UCSD-AML1 (cell line): ENCODE measurements around the gene CLEC4A.
A peak's percentile ranks its signal among the peaks of the same experiment; 100 is the strongest.
"Not testable (repeated sequence)": the region's sequence is repeated elsewhere in the genome, so short reads cannot be mapped to it uniquely, and the experiment has no call there.

Experiments
- DNase-seq: peaks from one replicate; lab custom pipeline; 2025; ENCODE audit not compliant: unreplicated experiment; lab: John Stamatoyannopoulos, UW

Gene CLEC4A

DNA sequence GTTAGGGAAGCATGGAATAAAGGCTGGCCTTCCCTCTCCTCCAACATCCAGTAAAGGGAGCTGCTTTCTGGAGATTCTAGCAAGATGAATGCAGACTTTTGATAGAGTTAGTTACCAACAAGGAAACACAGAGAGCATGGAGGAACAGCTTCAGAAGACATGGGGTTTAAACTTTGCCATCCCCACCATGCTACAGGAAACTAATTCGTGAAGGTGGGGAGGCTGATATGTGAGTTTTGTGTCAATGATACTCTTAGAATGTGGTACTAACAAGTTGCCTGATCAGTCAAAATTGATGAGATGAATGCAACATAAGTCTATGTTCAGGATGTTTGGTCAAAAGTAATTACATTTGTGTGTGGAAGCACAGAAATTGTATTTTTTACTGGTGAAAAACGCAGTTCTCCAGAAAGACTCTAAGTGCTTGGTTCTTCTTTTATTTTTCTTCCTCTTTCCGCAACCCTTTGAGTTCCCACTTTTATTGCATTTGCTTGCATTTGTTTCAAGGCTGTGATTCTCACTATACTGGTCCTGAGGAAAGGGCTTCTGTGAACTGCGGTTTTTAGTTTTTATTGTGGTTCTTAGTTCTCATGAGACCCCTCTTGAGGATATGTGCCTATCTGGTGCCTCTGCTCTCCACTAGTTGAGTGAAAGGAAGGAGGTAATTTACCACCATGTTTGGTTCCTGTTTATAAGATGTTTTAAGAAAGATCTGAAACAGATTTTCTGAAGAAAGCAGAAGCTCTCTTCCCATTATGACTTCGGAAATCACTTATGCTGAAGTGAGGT is at the start of gene CLEC4A:
CLEC4A (plus strand) TSS at position 494 of the 789 bp plus-strand sequence; CDS start at position 756, 262 bp downstream.
- no peak for DNase-seq

DNA sequence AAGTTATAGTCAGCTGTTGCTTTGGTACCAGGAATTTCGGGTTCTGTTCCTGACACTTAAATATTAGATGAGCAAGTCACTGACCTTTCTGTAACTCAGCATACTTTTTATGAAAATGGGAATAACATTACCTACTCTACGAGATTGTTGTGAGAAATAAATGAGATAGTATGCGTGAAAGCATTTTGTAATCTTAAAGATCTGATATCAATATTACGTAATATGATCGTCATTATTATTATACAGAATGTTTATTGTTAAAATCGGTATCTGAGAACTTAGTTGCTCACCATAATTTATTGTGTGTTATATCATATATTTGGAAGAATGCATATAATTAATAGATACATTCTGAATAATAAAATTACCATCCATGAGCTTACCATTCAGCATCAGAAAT is 47.5 kb upstream of the CLEC4A start:
- DNase-seq: no peak

DNA sequence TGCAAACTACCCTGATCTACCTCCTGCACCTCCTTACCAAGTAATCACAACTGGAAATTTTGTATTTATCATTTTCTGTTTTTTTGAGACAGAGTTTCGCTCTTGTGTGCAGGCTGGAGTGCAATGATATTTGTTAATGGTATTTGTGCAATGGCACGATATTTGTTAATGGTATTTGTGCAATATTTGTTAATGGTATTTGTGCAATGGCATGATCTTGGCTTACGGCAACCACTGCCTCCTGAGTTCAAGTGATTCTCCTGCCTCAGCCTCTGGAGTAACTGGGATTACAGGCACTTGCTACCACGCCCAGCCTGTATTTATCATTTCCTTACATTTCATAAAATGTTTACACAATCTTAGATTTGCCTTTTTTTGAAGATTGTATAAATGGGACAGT is 47.1 kb upstream of the CLEC4A start:
- DNase-seq: no peak

DNA sequence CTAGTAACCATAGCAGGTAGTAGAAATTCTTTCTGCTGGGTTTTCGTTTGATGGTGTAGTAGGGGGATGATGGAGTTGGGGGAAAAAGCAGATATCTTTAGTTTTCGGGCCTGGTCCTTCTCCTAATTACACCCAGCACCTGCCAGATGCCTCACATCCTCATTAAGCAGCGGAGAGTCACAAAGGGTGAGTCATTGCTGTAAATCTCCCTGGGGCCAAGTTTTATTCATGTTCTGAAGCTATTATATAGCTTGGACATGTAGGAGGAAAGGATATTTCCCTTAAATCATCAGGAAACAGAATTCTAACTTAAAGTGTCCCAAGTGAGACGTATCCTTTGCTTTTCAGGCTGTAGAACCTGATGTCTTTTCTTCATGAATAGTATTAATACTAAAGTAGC is 46.2 kb upstream of the CLEC4A start:
- DNase-seq: no peak

DNA sequence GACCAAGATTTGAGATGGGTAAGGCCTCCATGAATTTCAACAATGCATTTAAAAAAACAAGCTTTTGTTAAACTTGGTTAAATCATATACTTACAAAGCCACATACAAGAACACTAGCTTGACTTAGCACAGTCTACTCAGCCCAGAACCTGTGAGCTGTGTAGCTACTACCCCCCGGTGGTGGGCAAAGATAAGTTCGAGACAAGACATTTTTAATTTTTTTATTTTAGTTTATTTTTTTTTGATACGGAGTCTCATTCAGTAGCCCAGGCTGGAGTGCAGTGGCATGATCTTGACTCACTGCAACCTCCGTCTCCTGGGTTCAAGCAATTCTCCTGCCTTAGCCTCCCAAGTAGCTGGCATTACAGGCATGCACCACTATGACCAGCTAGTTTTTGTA is 45.0 kb upstream of the CLEC4A start:
- peak; percentile 31 for DNase-seq

DNA sequence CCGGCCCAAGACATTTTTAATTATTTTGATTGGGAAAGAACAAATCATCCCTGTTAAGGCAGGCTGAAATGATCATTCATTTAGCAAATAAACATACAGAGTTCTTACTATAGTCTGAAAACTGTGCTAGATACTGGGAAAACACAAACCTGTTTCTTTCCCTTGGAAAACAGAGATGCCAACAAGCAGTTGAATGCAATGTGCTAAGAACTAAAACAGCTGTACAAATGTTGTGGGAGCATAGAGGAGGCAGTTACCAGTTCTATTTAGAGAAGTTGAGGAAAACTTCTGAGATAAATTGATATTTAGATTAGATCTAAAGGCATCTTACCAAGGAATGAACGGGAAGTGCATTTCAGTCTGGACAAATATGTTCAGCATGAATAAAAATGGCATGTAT is 44.5 kb upstream of the CLEC4A start:
- DNase-seq: no peak

DNA sequence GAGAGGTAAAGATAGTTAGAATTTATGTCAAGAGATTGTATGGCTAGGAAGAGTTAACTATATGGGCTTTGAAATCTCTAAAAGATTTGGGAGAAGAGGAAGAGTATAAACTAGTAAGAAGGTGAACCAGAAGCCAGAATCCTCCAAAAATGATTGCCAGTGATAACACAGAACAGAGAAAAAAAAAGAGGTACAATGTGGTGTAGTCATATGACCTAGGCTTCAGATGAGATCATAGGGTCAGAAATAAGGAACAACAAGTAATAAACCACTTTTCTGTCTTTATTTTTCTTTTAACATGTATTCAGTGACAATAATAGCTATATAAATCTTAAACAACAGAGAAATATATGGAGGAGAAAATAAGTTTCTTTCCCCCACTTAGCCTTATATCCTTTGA is 43.3 kb upstream of the CLEC4A start:
- DNase-seq: no peak

DNA sequence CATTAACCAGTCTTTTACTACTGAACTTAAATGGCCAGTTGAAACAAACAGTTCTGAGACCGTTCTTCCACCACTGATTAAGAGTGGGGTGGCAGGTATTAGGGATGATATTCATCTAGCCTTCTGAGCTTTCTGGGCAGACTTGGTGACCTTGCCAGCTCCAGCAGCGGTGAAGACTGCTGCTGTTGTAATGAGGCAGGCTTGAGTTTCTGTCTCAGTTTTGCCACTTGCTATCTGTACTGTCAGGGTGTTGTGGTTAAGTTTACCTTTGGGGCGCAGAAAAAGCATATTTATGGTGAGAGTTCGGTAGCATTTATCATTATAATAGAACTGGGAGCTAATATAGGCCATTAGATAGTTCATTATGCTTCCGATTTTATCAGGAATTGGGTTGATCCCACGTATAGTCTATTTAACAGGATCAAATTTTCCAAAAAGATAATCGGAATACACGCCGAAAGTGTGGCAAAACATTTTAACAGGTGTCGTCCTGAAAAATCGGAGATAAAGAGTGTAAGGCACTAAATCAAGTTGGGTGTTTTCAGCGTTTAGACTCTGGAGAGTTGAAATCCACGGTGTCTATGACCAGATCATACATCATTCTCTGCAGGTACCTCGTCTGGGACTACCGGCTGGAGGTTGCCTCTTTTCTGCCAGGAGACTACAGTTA is 42.0 kb upstream of the CLEC4A start:
- DNase-seq: no peak

DNA sequence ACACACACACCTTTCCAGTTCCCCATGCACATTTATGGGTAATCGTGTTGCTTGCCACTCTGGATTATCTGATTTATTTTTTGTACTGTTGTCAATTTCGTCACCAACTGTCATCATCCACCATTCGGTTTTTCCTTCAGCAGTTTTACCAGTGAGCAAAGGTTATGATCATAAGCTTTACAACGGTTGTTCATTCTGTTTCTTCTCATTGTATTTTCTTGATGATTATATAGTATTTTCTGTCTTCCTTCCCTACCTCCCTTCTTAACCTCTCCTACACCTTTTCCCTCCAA is 40.7 kb upstream of the CLEC4A start:
- no peak for DNase-seq

DNA sequence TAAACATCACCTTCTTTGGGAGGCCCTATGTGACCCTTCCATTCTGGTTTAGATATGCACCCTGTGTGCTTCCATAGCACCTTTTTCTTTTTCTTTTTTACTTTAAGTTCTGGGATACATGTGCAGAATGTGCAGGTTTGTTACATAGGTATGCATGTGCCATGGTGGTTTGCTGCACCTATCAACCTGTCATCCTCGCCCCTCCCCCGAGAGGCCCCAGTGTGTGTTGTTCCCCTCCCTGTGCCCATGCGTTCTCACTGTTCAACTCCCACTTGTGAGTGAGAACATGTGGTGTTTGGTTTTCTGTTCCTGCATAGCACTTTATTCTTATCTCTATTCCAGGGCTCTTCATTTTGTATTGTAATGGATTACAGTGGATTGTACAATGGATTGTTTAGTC is 39.1 kb upstream of the CLEC4A start:
- DNase-seq: not testable (repeated sequence)

DNA sequence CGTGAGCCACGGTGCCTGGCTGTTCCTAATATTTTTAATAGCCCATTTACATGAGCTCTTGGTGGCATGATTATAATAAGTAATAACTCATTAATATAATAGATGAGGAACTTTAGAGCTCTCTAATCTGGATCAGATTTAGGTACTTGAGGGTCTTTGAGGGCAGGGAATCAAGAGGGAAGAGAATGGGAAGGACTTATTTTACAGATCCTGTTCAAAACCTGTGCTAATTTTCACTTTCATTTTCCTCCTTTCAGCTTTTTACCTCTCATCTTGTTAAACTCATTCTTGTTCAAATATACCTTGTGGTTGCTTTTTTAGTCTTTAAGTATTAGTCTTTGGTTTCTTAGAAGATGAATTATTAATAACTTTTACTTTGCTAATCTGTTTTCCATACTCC is 35.8 kb upstream of the CLEC4A start:
- no peak for DNase-seq

DNA sequence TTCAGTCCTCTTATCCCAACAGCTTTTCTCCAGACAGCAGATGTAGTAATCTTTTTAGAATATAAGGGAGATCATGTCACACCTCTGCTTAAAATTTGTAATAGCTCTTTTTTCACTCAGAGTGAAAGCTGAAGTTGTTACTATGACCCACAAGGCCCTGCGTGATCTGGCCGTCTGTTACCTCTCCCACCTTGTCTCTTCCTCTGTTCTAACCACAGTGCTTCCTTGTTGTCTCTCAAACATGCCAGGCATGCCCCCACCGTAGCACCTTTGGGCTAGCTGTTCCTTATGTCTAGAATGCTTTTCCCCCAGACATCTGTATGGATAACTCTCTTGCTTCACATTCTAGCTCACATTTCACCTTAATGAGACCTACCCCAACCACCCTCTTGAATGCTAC is 34.8 kb upstream of the CLEC4A start:
- DNase-seq: peak; percentile 20

DNA sequence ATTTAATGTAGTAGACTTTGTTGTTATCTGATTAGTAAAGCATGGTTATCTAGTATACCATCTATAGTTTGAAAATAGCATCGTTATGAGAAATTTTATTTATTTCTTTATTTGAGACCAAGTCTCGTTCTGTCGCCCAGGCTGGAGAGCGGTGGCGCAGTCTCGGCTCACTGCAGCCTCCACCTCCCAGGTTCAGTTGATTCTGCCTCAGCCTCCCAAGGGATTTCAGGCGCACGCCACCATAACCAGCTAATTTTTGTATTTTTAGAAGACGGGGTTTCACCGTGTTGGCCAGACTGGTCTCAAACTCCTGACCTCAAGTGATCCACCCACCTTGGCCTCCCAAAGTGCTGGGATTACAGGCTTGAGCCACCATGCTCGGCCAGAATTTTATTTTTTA is 34.1 kb upstream of the CLEC4A start:
- DNase-seq: not testable (repeated sequence)

DNA sequence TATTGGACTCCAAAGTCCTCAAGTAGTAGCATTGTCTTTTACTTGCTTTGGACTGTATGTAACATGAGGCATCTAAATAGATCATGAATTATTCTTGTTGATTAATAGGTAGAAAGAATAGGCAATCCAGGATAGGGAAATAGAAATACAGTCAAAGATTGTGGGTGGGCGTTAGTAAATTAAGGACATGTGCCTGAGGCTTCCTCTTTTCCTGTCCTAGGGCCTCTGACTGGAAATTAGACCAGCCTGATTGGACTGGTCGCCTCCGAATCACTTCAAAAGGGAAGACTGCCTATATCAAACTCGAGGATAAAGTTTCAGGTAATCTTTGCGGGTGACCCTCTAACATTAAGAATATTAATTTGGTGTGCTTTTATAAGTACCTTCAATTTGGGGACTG is 33.7 kb upstream of the CLEC4A start:
- DNase-seq: no peak

DNA sequence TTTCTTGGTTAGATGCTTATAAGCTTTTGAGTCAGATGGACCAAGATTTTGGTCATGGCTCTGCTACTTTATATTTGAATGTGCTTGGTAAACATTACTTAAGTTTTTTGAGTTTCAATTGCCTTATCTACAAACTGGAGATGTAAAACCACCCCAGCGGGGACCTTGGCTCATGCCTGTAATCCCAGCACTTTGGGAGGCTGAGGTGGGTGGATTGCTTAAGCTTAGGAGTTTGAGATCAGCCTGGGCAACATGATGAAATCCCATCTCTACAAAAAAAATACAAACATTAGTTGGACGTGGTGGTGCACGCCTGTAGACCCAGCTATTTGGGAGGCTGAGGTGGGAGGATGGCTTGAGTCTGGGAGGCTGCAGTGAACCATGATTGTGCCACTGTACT is 30.1 kb upstream of the CLEC4A start:
- no peak for DNase-seq

DNA sequence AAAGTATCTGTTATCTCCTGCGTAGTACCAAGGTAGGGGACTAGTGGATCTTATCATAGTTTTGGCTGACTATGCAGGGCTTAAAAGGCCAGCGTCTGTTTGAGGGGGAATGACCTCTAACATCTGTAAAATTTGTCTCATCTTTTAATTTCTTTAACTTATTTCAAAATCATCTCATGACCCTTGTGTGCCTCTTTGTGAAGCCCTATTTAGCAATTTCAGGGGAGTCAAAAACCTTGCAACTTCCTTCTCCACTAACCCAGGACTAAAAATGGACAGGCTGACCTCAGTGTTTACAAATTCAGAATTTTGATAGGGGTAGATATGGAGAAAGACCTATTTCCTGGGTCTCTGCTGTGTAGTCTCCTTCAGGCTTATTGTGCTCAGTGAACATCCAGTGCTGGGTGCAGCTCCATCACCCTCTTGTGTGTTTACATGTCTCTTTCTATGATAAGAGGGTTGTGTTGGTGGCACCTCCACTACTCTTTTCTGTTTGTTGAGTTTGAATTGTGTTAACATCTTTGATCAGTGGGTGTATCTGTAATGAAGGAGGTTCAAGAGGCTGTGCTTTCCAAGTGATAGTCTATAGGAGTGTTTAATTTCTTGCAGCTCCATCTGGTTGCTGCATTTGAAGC is 27.0 kb upstream of the CLEC4A start:
- no peak for DNase-seq

DNA sequence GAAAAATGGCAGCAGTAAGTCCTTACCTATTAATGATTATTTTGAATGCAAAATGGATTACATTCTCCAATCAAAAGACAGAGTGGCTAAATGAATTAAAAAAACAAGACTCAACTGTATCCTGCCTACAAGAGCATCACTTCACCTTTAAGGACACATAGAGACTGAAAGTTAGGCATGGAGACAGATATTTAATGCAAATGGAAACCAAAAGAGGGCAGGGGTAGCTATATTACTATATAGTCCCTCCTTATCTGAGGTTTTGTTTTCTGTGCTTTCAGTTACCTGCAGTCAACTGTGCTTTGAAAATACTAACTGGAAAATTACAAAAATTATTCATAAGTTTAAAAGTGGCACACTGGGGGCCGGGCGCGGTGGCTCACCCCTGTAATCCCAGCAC is 24.2 kb upstream of the CLEC4A start:
- DNase-seq: no peak

DNA sequence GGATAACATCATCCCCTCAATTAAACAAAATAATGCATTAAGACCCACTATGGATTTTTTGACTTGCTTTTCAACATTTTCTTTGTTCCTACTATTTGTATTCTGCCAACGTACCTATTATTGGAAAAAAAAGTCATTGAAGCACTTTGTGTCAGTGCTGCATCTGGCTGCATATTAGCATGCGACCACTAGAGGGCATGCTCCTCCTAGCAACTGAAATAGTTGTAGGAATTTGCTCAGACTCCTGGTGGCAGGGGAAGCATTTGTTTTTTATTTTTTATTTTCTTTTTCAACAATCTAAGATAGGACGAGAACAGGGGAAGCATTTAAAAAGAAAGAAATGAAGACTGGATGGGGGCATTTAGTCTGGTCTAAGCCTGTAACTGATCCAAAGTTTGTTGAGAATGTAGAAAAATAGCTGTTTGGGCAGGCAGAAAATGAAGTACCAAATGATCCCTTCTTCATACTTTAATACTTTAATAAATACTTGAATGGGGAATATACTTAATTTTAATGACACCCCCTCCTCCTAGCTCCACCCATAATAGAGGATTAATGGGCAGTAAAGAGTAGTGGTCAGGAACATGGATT is 14.5 kb upstream of the CLEC4A start:
- DNase-seq: peak; percentile 63

DNA sequence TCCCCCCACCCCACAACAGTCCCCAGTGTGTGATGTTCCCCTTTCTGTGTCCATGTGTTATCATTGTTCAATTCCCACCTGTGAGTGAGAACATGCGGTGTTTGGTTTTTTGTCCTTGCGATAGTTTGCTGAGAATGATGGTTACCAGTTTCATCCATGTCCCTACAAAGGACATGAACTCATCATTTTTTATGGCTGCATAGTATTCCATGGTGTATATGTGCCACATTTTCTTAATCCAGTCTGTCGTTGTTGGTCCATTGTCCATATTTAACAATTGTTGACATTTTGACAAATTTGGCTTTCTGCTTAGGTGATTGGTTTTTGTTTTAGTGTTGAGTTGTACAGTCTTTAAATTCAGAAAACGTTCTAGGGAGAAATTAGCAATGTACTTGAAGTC is 10.3 kb upstream of the CLEC4A start:
- DNase-seq: not testable (repeated sequence)

DNA sequence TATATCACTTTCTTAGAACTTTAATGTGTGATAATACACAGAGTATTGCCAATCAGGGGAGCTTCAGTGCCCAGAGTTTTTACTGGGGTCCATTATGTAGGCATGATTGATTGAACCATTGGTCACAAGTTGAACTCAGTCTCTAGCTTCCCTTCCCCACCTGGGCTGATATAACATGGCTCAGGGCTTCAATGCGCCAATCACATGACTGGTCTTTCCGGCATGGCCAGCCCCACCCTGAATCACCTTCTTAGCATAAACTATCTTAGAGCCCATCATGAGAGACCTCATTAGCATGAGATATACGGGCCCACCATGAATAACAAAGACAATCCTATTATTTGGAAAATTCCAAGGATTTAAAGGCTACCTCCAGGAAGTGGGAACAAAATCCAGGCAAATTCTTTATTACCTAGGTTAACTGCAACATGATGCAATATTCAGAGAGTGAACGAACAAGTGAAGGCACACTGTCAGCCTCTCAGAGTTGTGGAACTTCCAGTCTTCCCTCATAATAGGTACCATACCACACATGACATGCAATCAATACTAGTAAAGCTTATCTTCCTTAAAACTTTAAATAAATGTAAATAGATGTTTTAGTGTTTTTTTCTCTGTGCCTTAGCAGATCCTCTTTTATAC is 3.2 kb upstream of the CLEC4A start:
- no peak for DNase-seq

DNA sequence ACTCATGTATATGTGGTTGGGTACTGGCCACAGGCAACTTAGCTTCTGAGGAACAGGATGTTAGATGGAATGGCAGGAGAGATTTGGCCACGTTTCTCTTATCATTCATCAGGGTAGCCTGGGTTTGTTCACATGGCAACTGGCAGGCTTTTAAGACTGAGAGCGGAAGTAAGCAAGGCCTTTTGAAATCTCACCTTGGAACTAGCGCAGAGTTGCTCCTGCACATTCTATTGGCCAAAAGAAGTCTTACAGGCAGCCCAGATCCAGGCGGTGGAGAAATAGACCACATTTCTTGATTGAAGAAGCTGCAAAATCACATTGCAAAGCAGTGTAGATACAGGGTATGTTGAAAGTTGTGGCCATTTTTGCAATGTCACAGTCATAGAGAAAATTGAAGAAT is 3.7 kb downstream of the CLEC4A start:
- DNase-seq: no peak
